ENCODE results near the gene PTRH2.

DNA sequence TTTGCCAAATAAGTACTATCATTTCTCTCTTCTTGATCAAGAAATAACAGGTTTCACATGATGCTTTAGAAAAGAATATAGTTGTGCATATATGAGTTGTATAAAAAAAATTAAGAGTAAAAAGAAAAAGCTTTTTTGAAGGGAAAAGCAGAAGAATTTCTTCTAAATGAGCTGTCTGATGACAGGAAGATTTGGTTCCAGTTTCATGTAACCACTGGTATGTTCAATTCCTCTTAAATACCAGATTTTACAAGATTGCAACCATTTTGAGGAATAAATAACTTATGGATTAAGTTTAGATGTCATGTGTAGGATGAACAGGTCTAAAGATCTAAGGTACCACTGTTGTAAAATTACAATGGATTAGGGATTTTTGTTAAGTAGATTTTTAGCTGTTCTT, 45.2 kb upstream of the PTRH2 start:
- TF ChIP-seq, protein P1, sequence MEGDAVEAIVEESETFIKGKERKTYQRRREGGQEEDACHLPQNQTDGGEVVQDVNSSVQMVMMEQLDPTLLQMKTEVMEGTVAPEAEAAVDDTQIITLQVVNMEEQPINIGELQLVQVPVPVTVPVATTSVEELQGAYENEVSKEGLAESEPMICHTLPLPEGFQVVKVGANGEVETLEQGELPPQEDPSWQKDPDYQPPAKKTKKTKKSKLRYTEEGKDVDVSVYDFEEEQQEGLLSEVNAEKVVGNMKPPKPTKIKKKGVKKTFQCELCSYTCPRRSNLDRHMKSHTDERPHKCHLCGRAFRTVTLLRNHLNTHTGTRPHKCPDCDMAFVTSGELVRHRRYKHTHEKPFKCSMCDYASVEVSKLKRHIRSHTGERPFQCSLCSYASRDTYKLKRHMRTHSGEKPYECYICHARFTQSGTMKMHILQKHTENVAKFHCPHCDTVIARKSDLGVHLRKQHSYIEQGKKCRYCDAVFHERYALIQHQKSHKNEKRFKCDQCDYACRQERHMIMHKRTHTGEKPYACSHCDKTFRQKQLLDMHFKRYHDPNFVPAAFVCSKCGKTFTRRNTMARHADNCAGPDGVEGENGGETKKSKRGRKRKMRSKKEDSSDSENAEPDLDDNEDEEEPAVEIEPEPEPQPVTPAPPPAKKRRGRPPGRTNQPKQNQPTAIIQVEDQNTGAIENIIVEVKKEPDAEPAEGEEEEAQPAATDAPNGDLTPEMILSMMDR (IDR thresholded peaks at IDR 0.05), result no peak
- no peak for TF ChIP-seq POLR2A (IDR thresholded peaks at IDR 0.05)

Measured in esophagus squamous epithelium (tissue), 4 donors.